Germinal center (tissue), 1 donor: ENCODE results near the gene E2F7.

Experiments used
- DNase-seq: peaks from one replicate; pipeline ENCODE4 v3.0.0; 2012; ENCODE audit warnings: mixed read lengths, low spot score

The E2F7 gene

DNA sequence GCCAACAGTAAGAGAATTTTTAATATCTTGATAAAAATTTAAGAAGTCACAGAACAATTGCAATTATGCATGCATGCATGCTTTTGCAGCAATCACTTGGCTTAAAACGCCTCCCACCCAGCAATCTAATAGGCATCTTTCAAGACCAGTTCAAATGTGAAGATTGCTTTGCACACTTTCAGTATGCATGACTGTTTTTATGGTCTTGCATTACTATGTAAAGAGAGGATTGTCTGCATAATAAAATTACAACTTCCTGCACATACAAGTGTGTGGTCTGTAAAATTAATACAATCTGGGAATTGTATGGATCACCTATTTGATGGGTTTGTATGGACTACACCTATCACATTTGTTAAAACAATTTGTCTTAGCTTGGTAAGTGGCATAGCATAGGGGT lies 48.8 kb downstream of the E2F7 start:
- DNase-seq, result no peak

DNA sequence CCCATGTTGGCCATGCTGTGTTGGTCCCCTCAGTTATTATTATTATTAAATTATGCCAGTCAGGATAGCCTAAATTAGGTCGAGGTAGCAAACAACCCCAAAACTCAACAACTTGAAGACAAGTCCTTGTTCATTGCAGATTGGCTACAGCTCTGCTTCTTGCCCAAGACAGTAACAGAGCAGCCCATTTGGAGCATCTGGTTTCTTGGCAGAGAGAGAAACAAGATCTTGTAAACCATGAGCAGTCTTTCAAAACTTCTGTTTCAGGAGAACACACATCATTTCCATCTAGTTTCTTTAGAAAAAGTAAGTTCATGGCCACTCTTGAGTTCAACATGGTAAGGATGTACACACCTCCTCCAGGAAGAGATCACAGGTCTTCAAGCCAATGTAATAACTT lies 52.3 kb downstream of the E2F7 start:
- DNase-seq, result no peak

DNA sequence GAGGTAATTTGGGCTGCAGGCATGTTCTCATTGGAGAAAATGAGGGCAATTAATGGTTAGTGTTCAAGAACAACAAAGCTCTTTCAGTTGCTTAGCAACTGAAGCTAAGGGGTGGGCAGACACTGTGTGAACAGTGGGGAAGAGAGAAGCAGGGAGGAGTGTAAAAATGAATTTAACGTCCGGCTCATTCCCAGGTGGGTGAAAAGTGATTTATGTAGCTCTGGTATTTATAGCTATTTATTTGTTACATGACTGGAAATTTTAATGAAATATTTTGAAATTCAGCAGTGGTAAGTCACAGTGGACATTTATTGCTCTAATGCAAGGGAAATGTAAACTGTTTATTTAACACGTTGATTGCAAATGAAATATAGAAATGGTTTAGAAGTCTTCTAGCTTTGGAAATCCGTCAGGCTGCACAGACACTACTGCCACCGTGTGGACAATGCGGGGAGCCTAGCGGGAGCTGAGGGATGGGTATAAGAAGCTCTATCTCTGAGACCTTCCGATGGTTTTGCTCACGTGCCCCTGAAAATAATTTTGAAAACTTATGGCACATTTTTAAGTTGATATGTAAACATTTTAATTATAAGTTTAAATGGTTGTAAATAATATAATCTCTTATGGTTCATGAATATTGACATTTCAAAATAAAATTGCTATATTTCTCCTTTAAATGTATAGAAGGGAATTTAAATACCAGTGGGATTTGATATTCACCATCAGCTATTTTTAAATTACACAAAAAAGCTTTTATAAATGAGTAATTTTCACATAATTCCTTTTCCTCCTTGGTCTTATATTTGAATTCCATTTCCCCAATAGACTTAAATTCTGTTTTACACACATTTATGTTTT lies 54.4 kb downstream of the E2F7 start:
- DNase-seq, result peak; percentile 59

DNA sequence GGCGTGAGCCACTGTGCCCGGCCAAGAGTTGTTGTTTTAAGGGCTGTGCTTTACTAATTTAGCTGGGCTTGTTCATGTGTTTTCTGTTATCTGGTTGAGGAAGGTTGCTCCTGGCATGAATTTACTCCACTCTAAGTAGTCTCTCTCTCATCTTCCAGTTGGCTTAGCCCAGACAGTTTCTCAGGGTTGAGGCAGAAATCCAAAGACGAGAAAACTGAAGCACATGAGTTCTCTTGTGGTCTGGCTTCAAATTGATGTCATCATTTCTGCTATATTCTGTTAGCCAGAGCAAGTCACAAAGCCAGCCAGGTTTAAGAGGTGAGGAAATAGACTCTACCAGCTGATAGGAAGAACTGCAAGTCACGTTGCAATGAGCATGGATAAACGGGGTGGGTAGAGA lies 57.9 kb downstream of the E2F7 start:
- DNase-seq, result no peak

DNA sequence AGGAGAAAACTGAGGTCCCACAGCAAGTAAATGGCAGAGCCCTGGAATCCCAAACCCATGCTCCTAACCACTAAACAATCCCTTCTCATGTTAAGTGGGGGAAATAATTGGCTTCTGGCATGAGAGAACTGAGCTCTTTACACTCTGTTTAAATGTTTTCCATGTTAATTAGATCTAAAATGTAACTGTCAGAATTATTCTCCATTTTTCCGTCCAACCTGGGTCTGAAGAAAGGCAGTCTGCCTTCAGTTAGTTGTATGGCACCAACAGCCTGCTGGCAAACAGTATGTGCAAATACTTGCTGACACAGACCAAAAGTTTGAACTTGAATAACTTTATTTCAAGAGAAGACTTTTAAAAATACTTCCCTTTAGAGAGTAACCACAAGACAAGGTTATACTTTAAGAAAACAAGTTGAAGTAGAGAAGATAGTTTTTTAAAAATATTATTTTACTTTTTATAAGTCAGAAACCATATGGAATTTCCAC lies 59.7 kb downstream of the E2F7 start:
- no peak for DNase-seq

DNA sequence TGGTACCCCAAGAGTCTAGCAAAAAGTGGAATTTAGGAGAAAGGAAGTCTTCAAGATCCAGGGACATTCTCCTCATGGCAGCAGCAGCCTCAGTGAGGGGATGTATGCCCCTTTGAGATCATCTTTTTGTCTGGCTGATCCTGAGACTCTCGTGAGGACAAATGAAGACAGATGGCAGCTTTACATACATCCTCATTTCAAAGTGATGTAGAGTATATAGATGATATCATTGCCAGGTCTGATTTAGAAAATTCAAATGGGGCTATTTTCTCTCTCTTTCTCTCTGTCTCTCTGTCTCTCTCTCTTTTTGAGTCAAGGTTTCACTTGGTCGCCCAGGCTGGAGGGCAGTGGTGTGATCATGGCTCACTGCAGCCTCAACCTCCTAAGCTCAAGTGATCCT lies 61.5 kb downstream of the E2F7 start:
- no peak for DNase-seq

DNA sequence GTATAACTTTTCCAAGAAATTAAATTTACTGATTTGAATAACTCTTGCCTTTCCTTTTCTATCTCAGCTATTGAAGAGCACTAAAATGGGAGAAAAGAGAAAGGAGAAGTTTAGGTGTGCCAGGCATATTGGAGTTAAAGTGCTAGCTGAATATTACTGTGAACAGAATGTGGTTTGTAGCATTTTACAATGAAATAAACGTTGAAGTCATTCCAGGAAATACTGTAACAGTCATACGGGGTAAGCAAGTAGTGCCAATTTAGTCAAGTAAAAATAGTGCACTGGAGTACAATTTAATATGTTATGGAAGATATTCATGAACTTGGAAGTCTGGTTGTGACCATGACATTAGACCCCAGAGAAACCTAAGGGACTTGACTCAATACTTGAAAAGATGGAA lies 62.1 kb downstream of the E2F7 start:
- no peak for DNase-seq

DNA sequence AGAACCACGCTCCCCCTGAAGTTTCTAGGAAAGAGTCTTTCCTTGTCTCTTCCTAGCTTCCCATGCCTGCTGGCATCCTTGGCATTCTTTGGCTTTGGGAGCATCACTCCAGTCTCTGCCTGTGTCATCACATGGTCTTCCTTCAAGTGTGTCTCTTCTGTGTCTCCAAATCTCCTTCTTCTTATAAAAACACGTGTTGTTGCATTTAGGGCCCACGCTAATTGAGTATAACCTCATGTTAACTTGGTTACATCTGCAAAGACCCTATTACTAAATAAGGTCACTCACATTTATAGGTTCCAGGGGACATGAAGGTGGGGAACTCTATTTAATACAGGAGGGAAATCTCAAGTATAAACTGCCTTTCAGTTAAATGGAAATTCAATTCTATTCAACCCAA lies 63.0 kb downstream of the E2F7 start:
- DNase-seq, result no peak

DNA sequence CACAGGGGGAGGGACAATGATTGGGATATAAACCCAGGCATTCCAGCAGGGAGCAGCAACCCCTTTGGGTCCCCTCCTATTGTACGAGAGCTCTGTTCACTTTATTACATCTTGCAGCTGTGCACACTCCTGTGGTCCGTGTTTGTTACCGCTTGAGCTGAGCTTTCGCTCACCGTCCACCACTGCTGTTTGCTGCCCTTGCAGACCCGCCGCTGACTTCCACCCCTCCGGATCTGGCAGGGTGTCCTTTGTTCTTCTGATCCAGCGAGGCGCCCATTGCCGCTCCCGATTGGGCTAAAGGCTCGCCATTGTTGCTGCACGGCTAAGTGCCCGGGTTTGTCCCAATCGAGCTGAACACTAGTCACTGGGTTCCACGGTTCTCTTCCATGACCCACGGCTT lies 64.1 kb downstream of the E2F7 start:
- no peak for DNase-seq

DNA sequence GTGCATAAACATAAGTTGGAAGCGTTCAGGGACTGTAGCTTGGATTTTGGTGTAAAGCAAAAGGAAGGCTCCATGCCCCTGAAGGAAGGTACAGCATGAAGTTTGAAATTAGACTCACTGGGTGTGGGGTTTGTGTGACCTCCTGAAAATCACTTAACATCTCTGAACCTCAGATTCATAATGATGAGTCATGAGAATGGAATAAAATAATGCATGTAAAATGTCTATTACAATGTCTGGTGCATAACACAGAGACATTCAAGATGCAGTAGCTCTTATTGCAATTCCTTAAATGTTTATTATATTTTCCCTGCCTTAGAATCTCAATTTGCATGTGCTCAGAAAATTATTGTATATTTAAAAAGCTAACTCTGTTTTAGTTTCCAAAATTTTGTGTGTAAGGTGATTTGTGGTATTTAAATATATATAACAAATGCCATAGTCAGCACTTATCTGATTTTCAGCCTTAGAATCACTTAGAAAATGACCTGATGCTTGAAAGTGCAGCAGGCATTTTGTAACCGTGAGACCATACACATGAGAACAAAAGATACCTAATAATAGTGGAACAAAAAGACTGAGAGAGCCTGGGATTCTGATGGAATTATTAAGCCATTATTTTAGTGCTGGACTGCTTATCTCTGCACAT lies 66.3 kb downstream of the E2F7 start:
- no peak for DNase-seq

DNA sequence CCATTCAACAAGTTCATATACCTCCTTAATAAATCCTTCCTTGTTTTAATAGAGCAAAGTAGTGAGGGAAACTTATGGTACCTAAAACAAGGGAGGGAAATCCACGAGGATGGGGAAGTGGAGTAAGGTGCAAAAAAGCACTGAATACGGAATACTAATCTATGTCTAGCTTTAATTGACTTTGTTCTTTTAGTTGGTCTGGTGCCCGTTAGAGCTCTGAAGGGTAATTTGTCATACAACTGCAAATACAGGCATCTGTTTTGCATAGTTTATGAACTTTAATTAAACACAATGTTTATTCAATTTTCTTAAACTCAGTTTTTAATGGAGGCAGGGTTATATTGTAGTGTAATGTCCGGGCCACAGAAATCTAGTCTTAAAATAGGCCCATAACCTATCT lies 67.0 kb downstream of the E2F7 start:
- DNase-seq, result no peak

DNA sequence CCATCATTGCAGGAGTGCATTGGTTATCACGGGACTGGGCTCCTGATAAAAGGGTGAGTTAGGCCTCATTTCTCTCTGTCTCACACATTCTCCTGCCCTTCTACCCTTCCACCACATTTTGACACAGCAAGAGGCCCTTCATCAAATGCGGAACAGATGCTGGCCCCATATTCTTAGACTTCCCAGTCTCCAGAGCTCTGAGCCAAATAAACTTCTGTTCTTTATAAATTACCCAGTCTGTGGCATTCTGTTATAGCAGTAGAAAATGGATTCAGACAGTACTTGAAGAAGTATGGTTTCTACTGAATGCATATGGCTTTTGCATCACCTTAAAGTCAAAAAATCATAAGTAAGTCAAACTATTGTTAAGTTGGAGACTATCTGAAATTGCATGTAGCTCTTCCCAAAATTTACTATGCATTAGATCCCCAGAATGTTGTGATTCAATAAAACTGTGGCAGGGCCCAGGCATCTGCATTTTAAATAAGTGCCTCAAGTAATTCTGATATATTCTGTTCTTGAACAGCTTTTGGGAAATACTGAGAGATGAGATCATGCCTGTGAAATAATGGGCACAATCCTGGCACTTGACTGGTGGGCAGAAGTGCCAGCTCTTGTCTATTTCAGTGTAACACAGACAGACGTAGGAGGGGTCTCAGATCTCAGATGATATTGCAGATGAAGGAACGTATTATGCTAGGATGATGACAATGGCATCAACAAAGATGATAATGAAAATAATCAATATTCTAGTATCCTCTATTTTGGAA lies 68.2 kb downstream of the E2F7 start:
- no peak for DNase-seq

DNA sequence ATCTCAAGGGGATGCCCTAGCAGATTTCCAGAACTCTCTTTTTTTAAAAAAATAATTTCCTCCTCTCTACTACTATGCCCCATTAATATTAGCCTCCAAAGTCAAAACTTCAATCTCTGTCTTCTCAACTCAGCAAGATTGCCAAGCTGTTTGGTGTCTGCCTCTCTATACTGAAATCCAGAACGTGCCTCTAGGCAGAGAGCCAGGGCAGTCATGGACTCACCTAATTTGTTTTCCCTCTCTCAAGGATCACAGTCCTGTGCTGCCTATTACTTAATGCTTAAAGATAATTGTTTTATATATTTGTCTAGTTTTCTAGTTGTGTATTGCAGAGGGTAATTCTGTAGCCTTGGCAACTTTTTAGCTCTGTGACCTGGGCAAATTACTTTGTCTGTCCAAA lies 74.7 kb downstream of the E2F7 start:
- DNase-seq, result no peak

DNA sequence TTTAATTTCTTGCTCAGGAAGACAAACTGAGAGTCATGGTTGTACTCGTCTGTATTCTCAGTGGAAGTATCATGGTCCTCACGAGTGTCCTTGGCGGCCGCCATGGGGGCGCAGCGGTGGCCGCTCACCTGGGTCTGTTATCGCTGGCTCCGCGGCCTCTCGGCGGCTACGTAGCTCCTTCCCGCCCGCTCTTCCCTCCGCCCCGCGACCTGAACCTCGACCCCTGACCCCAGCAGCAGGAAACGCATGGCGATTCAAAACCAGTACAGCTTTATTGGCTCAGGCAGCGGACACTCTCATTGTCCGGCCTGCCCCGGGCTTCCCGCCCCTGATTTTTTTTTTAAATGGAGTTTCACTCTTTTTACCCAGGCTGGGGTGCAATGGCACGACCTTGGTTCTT lies 80.8 kb downstream of the E2F7 start:
- DNase-seq, result no peak

DNA sequence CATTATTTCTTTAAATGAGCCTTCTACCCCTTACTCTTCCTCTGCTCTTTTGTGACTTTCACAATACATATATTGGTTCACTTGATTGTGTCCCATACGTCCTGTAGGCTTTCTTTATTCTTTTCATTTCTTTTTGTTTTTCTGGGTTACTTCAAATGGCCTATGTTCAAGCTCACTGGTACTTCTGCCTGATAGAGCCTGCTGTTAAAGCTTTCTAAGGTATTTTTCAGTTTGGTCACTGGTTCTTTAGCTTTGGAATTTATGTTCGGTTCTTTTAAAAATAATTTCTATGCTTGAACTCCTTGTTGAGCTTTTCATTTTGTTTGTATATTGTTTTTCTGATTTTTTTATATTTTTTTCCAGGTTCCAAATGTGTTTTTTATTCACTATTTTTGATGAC lies 81.9 kb downstream of the E2F7 start:
- no peak for DNase-seq

DNA sequence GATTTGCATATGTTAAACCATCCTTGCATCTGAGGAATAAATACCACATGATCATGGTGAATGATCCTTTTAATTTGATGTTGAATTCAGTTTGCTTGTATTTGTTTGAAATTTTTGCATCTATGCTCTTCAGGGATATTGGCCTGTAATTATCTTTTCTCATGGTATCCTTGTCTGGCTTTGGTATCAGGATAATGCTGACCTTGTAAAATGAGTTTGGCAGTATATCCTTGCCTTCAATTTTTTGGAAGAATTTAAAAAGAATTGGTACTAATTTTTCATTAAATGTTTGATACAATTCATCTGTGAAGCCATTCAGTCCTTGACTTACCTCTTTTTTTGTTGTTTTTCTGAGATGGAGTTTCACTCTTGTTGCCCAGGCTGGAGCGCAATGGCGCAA lies 85.2 kb downstream of the E2F7 start:
- DNase-seq, result no peak

DNA sequence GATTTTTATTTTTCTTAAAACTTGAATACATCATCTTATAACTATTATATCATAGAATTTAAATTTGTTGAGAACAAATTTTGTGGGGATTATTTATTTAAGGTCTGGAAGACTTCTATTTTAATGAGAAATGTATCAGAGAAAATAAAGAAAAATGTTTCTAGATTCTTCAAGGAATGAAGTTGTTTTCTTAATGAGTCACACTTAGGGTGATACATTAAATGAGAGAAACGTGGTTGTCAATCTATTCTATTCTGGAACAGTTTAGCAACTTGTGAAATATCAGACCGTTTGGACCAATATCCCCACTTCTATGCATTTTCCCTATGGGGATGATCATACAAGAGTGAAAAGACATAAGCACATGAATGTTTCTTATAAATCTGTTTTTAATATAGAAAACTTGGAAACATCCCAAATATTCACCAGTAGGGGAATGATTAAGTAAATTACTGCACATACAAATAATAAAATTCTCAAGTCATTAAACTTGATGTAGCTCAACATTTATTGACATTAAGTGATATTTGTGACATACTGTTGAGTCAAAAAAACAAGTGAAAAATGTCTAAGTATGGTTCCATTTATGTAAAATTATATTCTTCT lies 88.5 kb downstream of the E2F7 start:
- DNase-seq, result no peak
